Lower leg skin (tissue), 3 donors: ENCODE measurements around the gene DPYD.

Source experiments
- CTCF ChIP-seq, 3 donors: fragments of 450-650 bp; IDR thresholded peaks; one replicate each; pipeline ENCODE4 v1.5.1; 2016; ENCODE audit warnings: antibody characterized with exemption in 3 of 3, mild to moderate bottlenecking in 3 of 3, moderate library complexity in 2 of 3
- POLR2A ChIP-seq, 2 donors: fragments of 450-650 bp; IDR thresholded peaks; one replicate each; pipeline ENCODE4 v1.6.1; 2016 to 2017; ENCODE audit warnings: antibody characterized with exemption in 2 of 2, mild to moderate bottlenecking in 1 of 2, moderate library complexity in 1 of 2

GRCh38 chr1:97350662-97351061, 570.2 kb downstream of the DPYD start:
- no peak for TF ChIP-seq CTCF (IDR thresholded peaks at IDR 0.05)
- no peak for TF ChIP-seq POLR2A (IDR thresholded peaks at IDR 0.05)
